HG03342 (cell line): ENCODE measurements around the gene DNAH6.

Source experiments
- ATAC-seq: cut with Tn5 transposase; IDR thresholded peaks from one replicate; pipeline ENCODE4 v1.9.1; 2021; ENCODE audit warnings: mild to moderate bottlenecking, moderate library complexity; ENCODE audit not compliant: unreplicated experiment

Gene DNAH6

DNA sequence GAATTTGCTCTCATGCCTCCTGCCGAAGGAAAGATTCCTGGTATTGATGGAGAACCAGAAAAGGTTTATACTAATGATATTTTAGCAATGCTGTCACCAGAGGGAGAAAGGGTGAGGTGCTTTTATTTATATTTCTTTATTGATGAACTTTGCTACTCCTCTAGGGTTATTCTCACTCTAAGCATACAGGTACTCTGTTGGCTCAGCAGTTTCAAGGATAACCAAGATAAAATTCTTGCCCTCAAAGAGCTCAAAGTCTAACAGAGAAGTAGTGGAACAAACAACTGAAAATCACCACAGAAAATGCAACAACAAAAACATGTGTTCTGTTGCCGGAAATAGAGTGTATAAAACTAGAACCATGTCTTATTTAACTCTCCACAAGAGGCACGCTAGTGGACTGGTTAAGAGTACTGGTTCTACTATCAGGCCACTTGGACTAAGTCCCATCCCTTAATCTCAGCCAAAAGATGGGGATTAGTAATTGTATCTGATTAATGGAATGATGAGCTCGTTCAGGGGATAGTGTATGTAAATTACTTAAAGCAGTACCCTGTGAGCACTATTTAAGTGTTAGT, 103.6 kb downstream of the DNAH6 start:
- no peak for ATAC-seq

DNA sequence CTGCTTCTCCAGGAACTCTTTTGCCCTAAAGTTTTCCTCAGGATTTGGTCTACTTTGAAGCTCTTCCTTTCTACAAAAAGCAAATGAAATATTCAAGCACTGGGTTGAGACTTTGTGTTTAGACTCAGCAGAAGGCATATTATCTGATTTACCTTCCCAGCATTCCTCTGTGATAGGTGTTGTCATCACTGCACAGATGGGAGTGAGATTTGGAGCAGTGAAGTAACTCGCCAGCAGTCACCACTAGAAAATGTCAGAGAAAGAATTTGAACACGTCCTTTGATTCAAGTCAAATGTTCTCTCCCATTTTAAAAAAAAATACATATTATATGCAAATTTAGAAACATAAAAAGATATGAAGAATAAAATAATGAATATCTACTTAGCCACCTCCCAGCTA, 112.2 kb downstream of the DNAH6 start:
- no peak for ATAC-seq

- ATAC-seq, result no peak
These were observed 113.3 kb downstream of the DNAH6 start for GRCh38 chr2:84629550-84629949.

DNA sequence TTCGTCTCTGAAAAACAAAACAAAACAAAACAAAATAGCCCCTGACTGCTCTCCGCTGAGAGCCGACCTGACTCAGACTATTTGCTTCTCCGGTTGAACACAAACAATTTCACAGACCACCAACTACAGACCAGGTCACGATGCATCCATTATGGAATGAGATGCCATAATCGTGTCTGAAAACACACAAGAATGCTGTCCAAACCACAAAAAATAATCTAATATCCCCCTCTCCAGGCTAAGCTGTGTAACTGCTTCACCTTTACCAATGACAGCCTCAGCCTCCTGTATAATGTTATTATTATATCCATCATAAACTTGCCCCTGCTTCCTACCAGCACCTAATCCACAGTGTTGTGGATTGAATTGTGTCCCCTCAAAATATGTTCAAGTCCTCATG, 114.7 kb downstream of the DNAH6 start:
- no peak for ATAC-seq

GRCh38 chr2:84631985-84632384, 115.7 kb downstream of the DNAH6 start:
- no peak for ATAC-seq

GRCh38 chr2:84636080-84636971, 120.0 kb downstream of the DNAH6 start:
- ATAC-seq, result no peak

DNA sequence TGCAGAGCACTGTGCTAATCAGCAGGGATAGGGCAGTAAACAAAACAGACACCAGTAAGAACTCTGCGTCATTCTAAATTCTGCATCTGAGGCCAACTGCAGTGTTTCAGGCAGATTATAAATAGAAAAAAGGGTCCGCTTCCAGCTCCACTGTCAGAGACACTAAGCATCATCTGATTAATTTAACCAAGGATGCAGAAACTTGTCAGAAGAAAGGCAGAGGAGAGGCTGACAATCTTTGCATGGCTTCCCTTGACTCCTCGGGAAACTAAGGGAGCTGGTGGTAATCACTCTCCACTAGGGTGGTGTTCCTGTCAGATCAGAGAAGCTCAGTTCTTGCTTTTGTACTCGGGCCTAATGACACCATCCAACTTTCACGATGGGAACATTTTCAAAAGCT, 123.5 kb downstream of the DNAH6 start:
- ATAC-seq, result no peak

DNA sequence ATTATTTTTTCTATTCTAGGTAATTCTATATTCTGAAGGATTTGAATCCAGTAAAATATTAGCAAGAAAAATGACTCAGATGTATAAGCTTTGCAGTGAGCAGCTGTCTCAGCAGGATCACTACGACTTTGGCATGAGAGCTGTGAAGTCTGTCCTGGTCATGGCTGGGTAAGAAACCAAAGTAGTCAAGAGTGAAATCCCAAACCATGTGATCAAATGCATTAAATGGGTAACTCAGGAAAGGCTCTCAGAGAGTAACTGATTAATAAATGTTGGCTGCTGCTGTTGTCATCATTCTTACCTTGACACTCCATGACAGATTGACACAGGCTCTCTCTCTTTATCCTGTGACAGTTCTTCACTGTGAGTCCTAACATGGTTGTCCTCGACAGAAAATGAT, 124.1 kb downstream of the DNAH6 start:
- no peak for ATAC-seq

- ATAC-seq, result no peak
These were observed 124.7 kb downstream of the DNAH6 start for GRCh38 chr2:84641021-84641420.

- ATAC-seq, result no peak
These were observed 127.7 kb downstream of the DNAH6 start for GRCh38 chr2:84643991-84644390.

DNA sequence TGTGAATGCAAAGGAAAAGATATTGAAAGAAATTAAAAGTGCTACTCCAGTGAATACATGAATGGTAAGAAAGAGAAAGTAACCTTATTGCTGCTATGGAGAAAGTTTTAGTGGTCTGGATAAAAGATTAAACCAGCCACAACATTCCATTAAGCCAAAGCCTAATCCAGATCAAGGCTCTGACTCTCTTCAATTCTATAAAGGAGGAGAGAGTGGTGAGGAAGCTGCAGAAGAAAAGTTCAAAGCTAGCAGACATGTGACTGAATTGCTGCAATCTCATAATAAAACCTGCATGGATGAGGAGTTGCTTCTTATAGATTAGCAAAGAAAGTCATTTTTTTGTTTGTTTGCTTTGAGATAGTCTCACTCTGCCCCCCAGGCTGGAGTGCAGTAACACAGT, 130.2 kb downstream of the DNAH6 start:
- no peak for ATAC-seq

DNA sequence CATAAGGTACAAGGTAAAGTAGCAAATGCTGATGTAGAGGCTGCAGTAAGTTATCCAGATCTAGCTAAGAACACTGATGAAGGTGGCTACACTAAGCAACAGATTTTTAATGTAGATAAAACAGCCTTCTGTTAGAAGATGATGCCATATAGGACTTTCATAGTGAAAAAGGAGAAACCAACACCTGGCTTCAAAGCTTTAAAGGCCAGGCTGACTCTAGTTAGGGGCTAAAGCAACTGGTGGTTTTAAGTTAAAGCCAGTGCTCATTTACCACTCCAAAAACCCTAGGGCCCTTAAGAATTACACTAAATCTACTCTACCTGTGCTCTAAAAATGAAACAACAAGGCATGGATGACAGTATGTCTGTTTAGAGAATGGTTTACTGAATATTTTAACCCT, 131.0 kb downstream of the DNAH6 start:
- no peak for ATAC-seq

DNA sequence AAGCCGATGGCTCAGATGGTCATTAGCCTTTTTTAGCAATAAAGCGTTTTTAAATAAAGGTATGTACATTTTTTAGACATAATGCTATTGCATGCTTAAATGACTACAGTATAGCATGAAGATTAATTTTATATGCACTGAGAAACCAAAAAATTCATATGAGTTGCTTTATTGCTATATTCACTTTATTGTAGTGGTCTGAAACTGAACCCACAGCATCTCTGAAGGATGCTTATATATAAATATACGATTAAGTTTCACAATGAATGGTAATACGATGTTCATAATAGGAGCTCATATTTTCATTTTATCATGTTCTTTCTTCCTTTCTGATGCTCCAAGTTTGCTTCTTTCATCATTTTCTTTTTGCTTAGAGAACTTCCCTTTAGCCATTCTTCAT, 132.8 kb downstream of the DNAH6 start:
- ATAC-seq, result no peak

GRCh38 chr2:84649487-84650142, 133.3 kb downstream of the DNAH6 start:
- no peak for ATAC-seq

DNA sequence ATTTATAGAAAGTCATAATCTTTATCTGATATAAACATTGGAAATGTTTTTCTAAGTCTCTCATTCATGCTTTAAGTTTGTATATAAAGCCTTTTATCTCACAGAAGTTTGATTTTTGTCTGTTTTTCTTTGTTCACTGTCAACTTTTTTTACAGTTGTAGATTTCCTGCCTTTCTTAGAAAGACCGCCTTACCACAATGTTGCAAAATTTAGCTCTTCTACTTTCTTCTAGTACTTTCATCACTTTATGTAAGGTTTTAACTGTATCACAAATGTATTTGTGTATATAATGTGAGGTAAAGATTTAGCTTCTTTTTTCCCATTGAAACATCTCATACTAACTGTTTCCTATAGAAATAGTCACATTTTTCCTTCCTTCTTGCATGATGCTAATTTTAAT, 136.1 kb downstream of the DNAH6 start:
- ATAC-seq, result no peak

DNA sequence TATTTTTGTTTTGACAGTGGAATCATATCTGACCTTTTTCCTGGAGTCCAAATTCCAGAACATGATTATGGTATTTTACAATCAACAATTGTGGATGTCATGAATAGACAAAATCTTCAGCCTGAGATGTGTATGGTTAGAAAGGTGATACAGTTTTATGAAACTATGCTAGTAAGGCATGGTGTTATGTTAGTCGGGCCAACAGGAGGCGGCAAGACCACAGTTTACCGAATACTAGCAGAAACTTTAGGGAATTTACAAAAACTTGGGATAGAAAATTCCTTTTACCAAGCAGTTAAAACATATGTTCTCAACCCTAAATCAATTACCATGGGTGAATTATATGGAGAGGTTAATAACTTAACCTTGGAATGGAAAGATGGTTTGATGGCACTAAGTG, 137.0 kb downstream of the DNAH6 start:
- no peak for ATAC-seq

- ATAC-seq, result no peak
These were observed 138.1 kb downstream of the DNAH6 start for GRCh38 chr2:84654414-84654813.

DNA sequence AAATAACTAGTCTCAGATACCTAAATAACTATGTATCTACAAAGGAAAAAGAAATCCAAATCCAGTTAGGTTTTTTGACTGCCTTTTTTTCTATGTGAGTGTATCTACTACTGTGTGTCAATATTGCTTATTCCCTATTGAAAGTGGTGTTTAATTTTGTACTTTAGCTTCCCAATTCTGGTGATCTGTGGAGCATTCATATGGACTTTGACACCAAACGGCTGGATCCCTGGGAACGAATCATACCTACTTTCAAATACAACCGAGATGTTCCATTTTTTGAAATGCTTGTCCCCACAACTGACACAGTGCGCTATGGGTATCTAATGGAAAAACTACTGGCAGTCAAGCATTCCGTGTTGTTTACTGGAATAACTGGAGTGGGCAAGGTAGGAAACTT, 152.8 kb downstream of the DNAH6 start:
- no peak for ATAC-seq

DNA sequence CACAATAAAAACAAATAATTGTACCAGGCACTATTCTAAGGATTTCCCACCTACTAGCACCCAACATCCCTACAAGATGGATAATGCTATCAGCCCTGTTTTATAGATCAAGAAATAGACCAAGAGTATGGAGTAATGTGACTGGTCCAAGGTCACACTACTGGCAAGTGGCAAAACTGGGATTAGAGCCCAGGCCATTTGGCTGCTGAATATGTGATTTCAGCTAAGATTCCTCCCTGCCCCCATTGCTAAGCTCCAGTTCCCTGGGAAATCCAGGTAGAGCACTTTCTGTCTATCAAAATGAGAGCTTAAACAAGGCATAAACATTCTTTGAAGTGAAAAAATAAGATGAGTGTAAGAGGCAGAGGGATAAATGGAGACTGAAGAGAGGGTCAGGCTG, 157.8 kb downstream of the DNAH6 start:
- ATAC-seq, result no peak

DNA sequence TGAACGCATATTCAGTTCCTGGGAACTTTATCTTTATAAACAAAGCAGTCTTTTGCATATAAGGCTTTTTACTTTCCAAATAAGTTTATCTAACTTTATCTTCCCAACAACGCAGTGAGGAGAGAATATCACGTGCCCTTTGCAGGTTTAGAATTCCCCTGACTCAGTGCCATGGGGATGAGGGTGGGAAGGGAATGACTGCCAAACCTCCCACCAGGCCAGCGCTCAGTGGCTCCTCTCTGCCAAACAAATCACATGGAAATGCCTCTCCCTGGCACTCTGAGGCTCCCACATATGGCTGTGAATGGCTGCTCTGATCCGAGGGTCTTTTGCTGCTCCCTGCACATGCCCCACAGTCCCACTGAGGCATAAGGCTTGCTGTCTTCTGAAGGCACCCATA, 158.3 kb downstream of the DNAH6 start:
- ATAC-seq, result no peak

GRCh38 chr2:84676295-84676694, 160.0 kb downstream of the DNAH6 start:
- no peak for ATAC-seq

- no peak for ATAC-seq
These were observed 161.9 kb downstream of the DNAH6 start for GRCh38 chr2:84678214-84678613.
